ENCODE results near the gene DCAF8L2. TPM values are rescaled to one million over a fixed set of nuclear protein-coding genes. Genes with fewer than 3 reads are reported as not detected.
"Not testable (repeated sequence)": the region's sequence is repeated elsewhere in the genome, so short reads cannot be mapped to it uniquely, and the experiment has no call there.

The DCAF8L2 gene
- not detected for total RNA-seq

DNA sequence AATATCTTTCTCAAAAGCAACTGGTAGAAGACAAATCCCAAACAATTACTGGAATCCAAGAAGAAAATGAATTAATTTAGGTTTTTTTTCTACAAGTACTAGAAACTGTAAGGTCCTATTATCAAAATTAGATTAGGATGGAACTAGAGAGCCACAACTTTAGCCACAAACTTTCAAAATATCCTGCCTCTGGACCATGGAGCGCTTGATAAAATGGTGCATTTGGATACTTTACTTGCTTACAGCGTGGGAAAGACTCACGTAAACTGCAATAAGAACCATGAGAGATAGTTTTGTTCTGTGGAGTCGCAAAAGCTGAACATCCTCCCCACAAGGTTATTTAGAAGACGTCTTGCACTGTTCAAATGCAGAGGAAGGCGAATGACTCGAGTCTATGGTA, at the start of gene DCAF8L2:
Gene DCAF8L2 (plus strand): TSS at position 301 of the 400 bp plus-strand sequence. CDS start 156,552 bp downstream, outside the sequence.
- Mint-ChIP-seq H3K36me3 (ENCODE audit: low read depth) (no peaks in the 10 kb centered on the region), H3K9me3 (no peaks in the 10 kb centered on the region), H3K4me3 (no peak within 1 kb of the TSS), H3K27me3 (no peaks in the 10 kb centered on the region), H3K4me1 (ENCODE audit: low read depth) (no peaks in the 10 kb centered on the region), H3K27ac (no peak within 1 kb of the TSS)
- ChIA-PET POLR2A (no interaction called here), CTCF (no interaction called here)
- ATAC-seq (no peak), DNase-seq (no peak)
- no peak for TF ChIP-seq CTCF (IDR thresholded peaks at IDR 0.05)
- intact Hi-C loops (cut with micrococcal nuclease), result no loop called here

DNA sequence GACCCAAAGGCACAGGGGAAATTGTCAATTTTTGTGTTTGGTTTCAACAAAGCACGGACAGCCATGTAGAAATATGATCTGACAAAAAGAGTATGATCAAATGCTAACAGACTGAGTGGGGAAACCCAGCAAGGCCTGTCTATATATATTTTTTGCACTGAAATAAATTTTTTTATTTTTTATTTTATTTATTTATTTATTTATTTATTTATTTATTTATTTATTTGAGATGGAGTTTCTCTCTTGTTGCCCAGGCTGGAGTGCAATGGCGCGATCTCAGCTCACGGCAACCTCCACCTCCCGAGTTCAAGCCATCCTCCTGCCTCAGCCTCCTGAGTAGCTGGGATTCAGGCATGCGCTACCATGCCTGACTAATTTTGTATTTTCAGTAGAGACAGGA, 49.0 kb upstream of the DCAF8L2 start:
- CTCF ChIA-PET; POLR2A ChIA-PET; H3K36me3 Mint-ChIP-seq (ENCODE audit: low read depth); ATAC-seq; H3K4me3 Mint-ChIP-seq; DNase-seq; H3K9me3 Mint-ChIP-seq; H3K27ac Mint-ChIP-seq; intact Hi-C loops (cut with micrococcal nuclease); H3K4me1 Mint-ChIP-seq (ENCODE audit: low read depth); H3K27me3 Mint-ChIP-seq: not testable (repeated sequence)

DNA sequence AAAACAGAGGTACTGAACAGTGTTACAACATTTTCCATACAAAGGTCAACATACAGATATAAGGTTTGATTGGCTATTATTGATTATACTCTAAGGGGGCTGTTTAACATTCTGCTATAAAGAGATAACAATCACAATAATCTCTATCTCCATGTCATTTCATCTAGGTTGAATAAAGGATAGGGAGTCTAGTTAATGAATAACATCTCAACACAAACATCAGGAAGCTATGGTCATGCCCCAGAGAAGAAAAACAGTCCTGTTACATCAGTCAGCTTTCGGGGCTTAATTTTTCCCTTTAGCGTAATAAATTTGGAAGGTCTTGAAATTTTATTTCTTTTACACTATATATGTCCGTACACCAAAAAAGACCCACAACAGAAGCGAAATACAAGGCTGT, 41.5 kb upstream of the DCAF8L2 start:
- H3K4me1 Mint-ChIP-seq (ENCODE audit: low read depth), result no peaks in the 10 kb centered on the region
- ChIA-PET POLR2A (no interaction called here), CTCF (interaction anchor here (0.6 kb wide), 1 partner anchor 928 kb away, joined by 3 read pairs; no protein-coding TSS in a partner anchor)
- no peak for ATAC-seq
- no peak overlapping the region for H3K27ac Mint-ChIP-seq
- intact Hi-C loops (cut with micrococcal nuclease), result no loop called here
- TF ChIP-seq CTCF (IDR thresholded peaks at IDR 0.05), result no peak
- no peak overlapping the region for H3K4me3 Mint-ChIP-seq
- no peaks in the 10 kb centered on the region for H3K36me3 Mint-ChIP-seq (ENCODE audit: low read depth)
- no peaks in the 10 kb centered on the region for H3K27me3 Mint-ChIP-seq
- DNase-seq, result no peak
- H3K9me3 Mint-ChIP-seq, result no peaks in the 10 kb centered on the region

GRCh38 chrX:27549688-27550087, 40.5 kb upstream of the DCAF8L2 start:
- ChIA-PET POLR2A (no interaction called here), CTCF (no interaction called here)
- Mint-ChIP-seq H3K27ac (no peak overlapping the region), H3K4me3 (no peak overlapping the region), H3K27me3 (no peaks in the 10 kb centered on the region), H3K4me1 (ENCODE audit: low read depth) (no peaks in the 10 kb centered on the region), H3K36me3 (ENCODE audit: low read depth) (no peaks in the 10 kb centered on the region), H3K9me3 (no peaks in the 10 kb centered on the region)
- no peak for TF ChIP-seq CTCF (IDR thresholded peaks at IDR 0.05)
- no peak for ATAC-seq
- intact Hi-C loops (cut with micrococcal nuclease), result no loop called here
- DNase-seq, result no peak

GRCh38 chrX:27555514-27555913, 34.6 kb upstream of the DCAF8L2 start:
- no peaks in the 10 kb centered on the region for H3K9me3 Mint-ChIP-seq
- no peak overlapping the region for H3K4me3 Mint-ChIP-seq
- H3K27ac Mint-ChIP-seq, result no peak overlapping the region
- H3K27me3 Mint-ChIP-seq, result no peaks in the 10 kb centered on the region
- intact Hi-C loops (cut with micrococcal nuclease), result no loop called here
- CTCF ChIA-PET, result no interaction called here
- no peaks in the 10 kb centered on the region for H3K36me3 Mint-ChIP-seq (ENCODE audit: low read depth)
- POLR2A ChIA-PET, result no interaction called here
- no peak for DNase-seq
- no peak for ATAC-seq
- H3K4me1 Mint-ChIP-seq (ENCODE audit: low read depth), result no peaks in the 10 kb centered on the region
- no peak for TF ChIP-seq CTCF (IDR thresholded peaks at IDR 0.05)

DNA sequence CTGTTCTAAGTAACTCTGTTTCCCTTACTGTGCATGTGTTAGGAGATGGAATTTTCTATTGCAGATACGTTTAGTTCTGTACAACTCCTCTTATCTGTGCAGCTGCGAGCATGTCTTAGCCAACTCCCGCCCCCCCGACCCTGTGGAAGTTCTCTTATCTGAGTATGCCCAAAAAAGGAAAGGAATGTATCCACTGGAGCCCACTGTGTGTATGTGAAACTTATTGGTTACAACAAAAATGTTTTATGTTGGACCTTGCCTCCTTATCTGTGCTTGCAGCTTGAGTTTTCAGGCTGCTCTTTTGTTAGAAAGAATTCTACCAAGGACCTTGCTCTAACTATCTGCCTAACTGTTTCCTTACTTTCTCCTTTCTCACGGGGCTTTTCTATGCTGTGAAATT, 24.2 kb upstream of the DCAF8L2 start:
- POLR2A ChIA-PET, result no interaction called here

More for the DNA sequence above, 24.2 kb upstream of the DCAF8L2 start:
- CTCF ChIA-PET, result no interaction called here
- Mint-ChIP-seq H3K9me3 (no peaks in the 10 kb centered on the region), H3K4me1 (ENCODE audit: low read depth) (no peaks in the 10 kb centered on the region), H3K27ac (no peak overlapping the region), H3K4me3 (no peak overlapping the region), H3K36me3 (ENCODE audit: low read depth) (no peaks in the 10 kb centered on the region), H3K27me3 (no peaks in the 10 kb centered on the region)
- intact Hi-C loops (cut with micrococcal nuclease), result no loop called here
- ATAC-seq (no peak), DNase-seq (no peak)
- TF ChIP-seq CTCF (IDR thresholded peaks at IDR 0.05), result no peak
